ENCODE measurements around the gene PDE8A. TPM values are rescaled to one million over a fixed set of nuclear protein-coding genes. Genes with fewer than 3 reads are reported as not detected.

The PDE8A gene
- total and polyA plus RNA-seq, 2 donors (not counting 3 experiments of a cell fraction or from before 2014, with no cell fraction given) = 21.3 to 45.7 TPM

DNA sequence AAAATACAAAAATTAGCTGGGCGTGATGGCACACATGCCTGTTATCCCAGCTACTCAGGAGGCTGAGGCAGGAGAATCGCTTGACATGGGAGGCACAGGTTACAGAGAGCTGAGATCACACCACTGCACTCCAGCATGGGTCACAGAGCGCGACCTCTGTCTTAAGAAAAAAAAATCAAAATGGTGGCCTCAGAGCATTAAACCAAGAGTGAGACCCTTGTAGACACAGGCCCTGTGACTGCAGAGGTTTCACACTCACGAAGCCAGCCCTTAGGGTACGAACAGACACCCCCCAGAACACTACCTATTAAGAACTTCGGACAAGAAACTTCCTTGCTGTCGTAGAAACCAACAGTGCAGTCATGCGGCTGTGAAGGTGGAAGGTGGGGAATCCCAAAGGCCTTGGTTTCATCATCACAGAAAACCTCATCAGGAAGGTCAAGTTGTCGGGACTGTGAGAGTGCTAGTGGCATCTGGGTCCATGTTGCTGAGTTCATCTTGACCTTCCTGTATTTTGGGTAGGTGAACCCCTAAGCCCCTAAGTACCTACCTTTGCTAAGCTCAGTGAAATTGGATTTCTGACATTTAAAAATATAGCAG lies 4.8 kb upstream of the PDE8A start:
- Histone ChIP-seq H4K20me1 (replicated peaks; ENCODE audit: control insufficient read depth, extremely low read depth, insufficient read depth, low read length) (no peaks in the 10 kb centered on the region), H2AFZ (ENCODE audit: low read depth, low read length) (no peak overlapping the region), H3K4me1 (ENCODE audit: control insufficient read depth, extremely low read depth, insufficient read depth, low read length) (peaks cover 2% of the 10 kb centered on the region), H3K9me1 (replicated peaks; ENCODE audit: control insufficient read depth, extremely low read depth, insufficient read depth, low read length) (no peaks in the 10 kb centered on the region), H3K27ac (ENCODE audit: insufficient read depth, low read depth, low read length) (no peak overlapping the region), H3K27me3 (ENCODE audit: control insufficient read depth in 2 of 2, insufficient read depth in 2 of 2, low read length in 2 of 2) (no peaks in the 10 kb centered on the region), H3K4me2 (ENCODE audit: insufficient read depth, low read length) (no peak overlapping the region), H3K36me3 (ENCODE audit: control insufficient read depth in 2 of 2, extremely low read depth in 1 of 2, insufficient read depth in 2 of 2, low read length in 2 of 2) (no peaks in the 10 kb centered on the region), H3K4me3 (replicated peaks in 1 of 3; ENCODE audit: insufficient read depth in 1 of 3, low read depth in 1 of 3, low read length in 3 of 3) (no peak overlapping the region), H3K9ac (replicated peaks; ENCODE audit: extremely low read depth, insufficient read depth, low read length) (no peak overlapping the region), H3K9me3 (replicated peaks; ENCODE audit: control insufficient read depth, insufficient read depth, low read length) (no peaks in the 10 kb centered on the region), H3K79me2 (ENCODE audit: control insufficient read depth, insufficient read depth, low read length) (no peaks in the 10 kb centered on the region)
- intact Hi-C loops (cut with micrococcal nuclease) (no loop called here), dilution Hi-C loops (cut with MboI; ENCODE audit: extremely low pct_ligation_motif_present, low sequenced_read_pairs) (no loop called here)
- POLR2A ChIA-PET = no interaction called here
- DNase-seq (ENCODE audit: low read depth, low spot score) (no peak), FAIRE-seq (no peak)
- CTCF ChIA-PET = no interaction called here
- no TSS peak for BruUV-seq (replicated peaks)
- TF ChIP-seq MAX (IDR thresholded peaks at IDR 0.05; ENCODE audit: insufficient read depth, insufficient read length) (no peak), FOS (IDR thresholded peaks at IDR 0.05; ENCODE audit: borderline replicate concordance, insufficient read depth, low read length) (no peak), JUN (IDR thresholded peaks at IDR 0.05; ENCODE audit: borderline replicate concordance, insufficient read depth, insufficient read length, low read depth) (no peak), GATA2 (IDR thresholded peaks at IDR 0.05; ENCODE audit: insufficient read depth, insufficient read length, low read depth, low read length) (no peak)

- no peak for FAIRE-seq
- dilution Hi-C loops (cut with MboI; ENCODE audit: extremely low pct_ligation_motif_present, low sequenced_read_pairs) = no loop called here
- Histone ChIP-seq H3K4me1 (ENCODE audit: control insufficient read depth, extremely low read depth, insufficient read depth, low read length) (peaks cover 16% of the 10 kb centered on the region), H3K9me3 (replicated peaks; ENCODE audit: control insufficient read depth, insufficient read depth, low read length) (no peaks in the 10 kb centered on the region), H3K4me3 (replicated peaks in 1 of 3; ENCODE audit: insufficient read depth in 1 of 3, low read depth in 1 of 3, low read length in 3 of 3) (no peak overlapping the region), H3K9ac (replicated peaks; ENCODE audit: extremely low read depth, insufficient read depth, low read length) (no peak overlapping the region), H3K4me2 (ENCODE audit: insufficient read depth, low read length) (peak overlapping the region; percentile 82), H2AFZ (ENCODE audit: low read depth, low read length) (no peak overlapping the region), H3K27me3 (ENCODE audit: control insufficient read depth in 2 of 2, insufficient read depth in 2 of 2, low read length in 2 of 2) (no peaks in the 10 kb centered on the region), H3K79me2 (ENCODE audit: control insufficient read depth, insufficient read depth, low read length) (peaks cover 21% of the 10 kb centered on the region), H3K27ac (ENCODE audit: insufficient read depth, low read depth, low read length) (no peak overlapping the region), H3K9me1 (replicated peaks; ENCODE audit: control insufficient read depth, extremely low read depth, insufficient read depth, low read length) (no peaks in the 10 kb centered on the region), H4K20me1 (replicated peaks; ENCODE audit: control insufficient read depth, extremely low read depth, insufficient read depth, low read length) (no peaks in the 10 kb centered on the region), H3K36me3 (ENCODE audit: control insufficient read depth in 2 of 2, extremely low read depth in 1 of 2, insufficient read depth in 2 of 2, low read length in 2 of 2) (no peaks in the 10 kb centered on the region)
- ChIA-PET POLR2A (no interaction called here), CTCF (interaction anchor here (0.9 to 3.1 kb wide), 4 partner anchors 22 to 64 kb away, joined by 3 to 21 read pairs (median 4); no protein-coding TSS in a partner anchor)
- no TSS peak for BruUV-seq (replicated peaks)
- intact Hi-C loops (cut with micrococcal nuclease) = loop anchor here (1.0 to 5.0 kb wide), 3 partner anchors 20 to 391 kb away; no protein-coding TSS in a partner anchor
- no peak for DNase-seq (ENCODE audit: low read depth, low spot score)
- no peak for TF ChIP-seq POLR2AphosphoS5 (IDR thresholded peaks at IDR 0.05; ENCODE audit: insufficient read depth, low read depth, low read length)
- no peak for TF ChIP-seq EZH2 (IDR thresholded peaks at IDR 0.05; ENCODE audit: borderline replicate concordance, low read depth, low read length, severe bottlenecking)
- no peak for TF ChIP-seq POLR2A (IDR thresholded peaks at IDR 0.05; ENCODE audit: low read depth, low read length)
- TF ChIP-seq JUN (IDR thresholded peaks at IDR 0.05; ENCODE audit: borderline replicate concordance, insufficient read depth, insufficient read length, low read depth) = no peak
- no peak for TF ChIP-seq CTCF (IDR thresholded peaks at IDR 0.05; ENCODE audit: extremely low read depth in 1 of 2, insufficient read depth in 1 of 2, low read depth in 1 of 2, low read length in 2 of 2)
- TF ChIP-seq MAX (IDR thresholded peaks at IDR 0.05; ENCODE audit: insufficient read depth, insufficient read length) = no peak
- TF ChIP-seq MYC (IDR thresholded peaks at IDR 0.05; ENCODE audit: low read depth, low read length) = no peak
- TF ChIP-seq FOS (IDR thresholded peaks at IDR 0.05; ENCODE audit: borderline replicate concordance, insufficient read depth, low read length) = no peak
- no peak for TF ChIP-seq GATA2 (IDR thresholded peaks at IDR 0.05; ENCODE audit: insufficient read depth, insufficient read length, low read depth, low read length)
These were observed 2.0 kb upstream of the PDE8A start for GRCh38 chr15:84979651-84980050.
